ENCODE results near the gene INTS3. TPM values are rescaled to one million over a fixed set of nuclear protein-coding genes. Genes with fewer than 3 reads are reported as not detected.
A peak's percentile ranks its signal among the peaks of the same experiment; 100 is the strongest.

The INTS3 gene
- total and polyA plus RNA-seq, 9 of the 15 experiments (the other 6 are each of a cell fraction or from before 2014, with no cell fraction given): 6.3 to 24.1 (median 14.3) TPM

DNA sequence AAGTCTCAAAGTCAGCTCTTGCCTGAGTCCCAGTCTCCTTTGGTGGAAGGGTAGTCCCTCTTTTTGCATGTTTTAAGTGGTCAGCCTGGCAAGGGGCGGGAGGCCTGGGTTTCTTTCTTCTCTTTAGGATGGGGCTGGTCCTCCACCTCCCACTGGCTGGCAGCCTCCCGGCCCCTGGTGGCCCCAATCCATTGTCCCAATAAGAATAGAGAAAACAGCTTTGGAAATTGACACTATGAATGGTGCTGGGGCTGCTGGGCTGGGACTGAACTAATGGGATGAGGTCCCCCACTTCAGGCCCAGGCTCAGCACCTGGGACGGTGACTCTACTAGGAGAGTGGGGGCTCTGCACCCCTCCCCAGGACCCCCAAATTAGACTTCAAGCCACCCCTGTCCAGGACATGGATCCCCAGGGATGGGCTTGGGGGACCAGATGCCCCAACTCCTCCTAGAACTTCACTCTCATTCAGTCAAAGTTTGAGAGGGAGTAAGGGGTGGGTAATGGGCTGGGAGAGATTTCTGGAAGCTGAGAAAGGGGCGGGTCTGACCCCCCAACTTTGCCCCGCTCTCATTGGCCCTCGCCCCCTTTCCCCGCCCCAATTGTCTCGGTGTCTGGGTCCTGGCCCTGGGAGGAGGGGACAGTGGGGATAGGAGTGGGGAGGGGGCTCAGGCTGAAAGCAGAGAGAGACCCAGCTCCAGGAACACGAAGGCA is 65.6 kb downstream of the INTS3 start:
- H3K9me1 ChIP-seq (ENCODE audit: control insufficient read depth, insufficient read depth, low read length): no peaks in the 10 kb centered on the region
- no TSS peak for BruUV-seq (replicated peaks)
- H3K27me3 ChIP-seq (ENCODE audit: control insufficient read depth in 2 of 2, insufficient read depth in 2 of 2, low read length in 2 of 2): no peaks in the 10 kb centered on the region
- no peak overlapping the region for H2AFZ ChIP-seq (ENCODE audit: low read depth, low read length)
- peaks cover 7 to 55% of the 10 kb centered on the region in 2 experiments for H3K4me1 ChIP-seq (replicated peaks in 1 of 2; ENCODE audit: control insufficient read depth in 2 of 2, insufficient read depth in 2 of 2, low read length in 2 of 2)
- DNase-seq (ENCODE audit: extremely low read depth in 1 of 4, low spot score in 3 of 4): no peak
- no peak overlapping the region for H3K4me3 ChIP-seq
- H3K9me3 ChIP-seq (replicated peaks; ENCODE audit: control insufficient read depth, insufficient read depth, low read depth, low read length): no peaks in the 10 kb centered on the region
- H4K20me1 ChIP-seq (replicated peaks; ENCODE audit: control insufficient read depth, insufficient read depth, low read length): no peaks in the 10 kb centered on the region
- H3K9ac ChIP-seq (ENCODE audit: insufficient read depth in 1 of 2, low read depth in 2 of 2, low read length in 2 of 2): peak overlapping the region in 1 of 2 experiments; percentile 18; a peak in 1 of 4 replicates
- intact Hi-C loops (cut with micrococcal nuclease) (no loop called here), in situ Hi-C loops (cut with MboI) (no loop called here)
- no peak overlapping the region for H3K4me2 ChIP-seq (ENCODE audit: insufficient read depth, low read length)
- CTCF ChIA-PET (ENCODE audit: low intra/inter-chr PET ratio): no interaction called here
- no peak for ATAC-seq
- no peak for FAIRE-seq
- no peaks in the 10 kb centered on the region for H3K36me3 ChIP-seq (ENCODE audit: control insufficient read depth, insufficient read depth, low read length)
- POLR2A ChIA-PET: interaction anchor here (0.7 to 1.1 kb wide), 5 partner anchors 9 to 444 kb away, joined by 3 to 6 read pairs (median 4); partner anchors contain the start of gene CREB3L4
- H3K79me2 ChIP-seq (ENCODE audit: control insufficient read depth, insufficient read depth, low read length): no peaks in the 10 kb centered on the region
- H3K27ac ChIP-seq (ENCODE audit: extremely low read depth, low read depth, low read length): no peak overlapping the region
- WGBS (ENCODE audit: insufficient coverage, low coverage, missing lambda C conversion rate): 39% methylated on average over 4 of the region's 9 CpGs
- TF ChIP-seq, protein P1, sequence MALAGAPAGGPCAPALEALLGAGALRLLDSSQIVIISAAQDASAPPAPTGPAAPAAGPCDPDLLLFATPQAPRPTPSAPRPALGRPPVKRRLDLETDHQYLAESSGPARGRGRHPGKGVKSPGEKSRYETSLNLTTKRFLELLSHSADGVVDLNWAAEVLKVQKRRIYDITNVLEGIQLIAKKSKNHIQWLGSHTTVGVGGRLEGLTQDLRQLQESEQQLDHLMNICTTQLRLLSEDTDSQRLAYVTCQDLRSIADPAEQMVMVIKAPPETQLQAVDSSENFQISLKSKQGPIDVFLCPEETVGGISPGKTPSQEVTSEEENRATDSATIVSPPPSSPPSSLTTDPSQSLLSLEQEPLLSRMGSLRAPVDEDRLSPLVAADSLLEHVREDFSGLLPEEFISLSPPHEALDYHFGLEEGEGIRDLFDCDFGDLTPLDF (CRISPR knock-in tag; IDR thresholded peaks at IDR 0.05): no peak
- TF ChIP-seq, protein P2, sequence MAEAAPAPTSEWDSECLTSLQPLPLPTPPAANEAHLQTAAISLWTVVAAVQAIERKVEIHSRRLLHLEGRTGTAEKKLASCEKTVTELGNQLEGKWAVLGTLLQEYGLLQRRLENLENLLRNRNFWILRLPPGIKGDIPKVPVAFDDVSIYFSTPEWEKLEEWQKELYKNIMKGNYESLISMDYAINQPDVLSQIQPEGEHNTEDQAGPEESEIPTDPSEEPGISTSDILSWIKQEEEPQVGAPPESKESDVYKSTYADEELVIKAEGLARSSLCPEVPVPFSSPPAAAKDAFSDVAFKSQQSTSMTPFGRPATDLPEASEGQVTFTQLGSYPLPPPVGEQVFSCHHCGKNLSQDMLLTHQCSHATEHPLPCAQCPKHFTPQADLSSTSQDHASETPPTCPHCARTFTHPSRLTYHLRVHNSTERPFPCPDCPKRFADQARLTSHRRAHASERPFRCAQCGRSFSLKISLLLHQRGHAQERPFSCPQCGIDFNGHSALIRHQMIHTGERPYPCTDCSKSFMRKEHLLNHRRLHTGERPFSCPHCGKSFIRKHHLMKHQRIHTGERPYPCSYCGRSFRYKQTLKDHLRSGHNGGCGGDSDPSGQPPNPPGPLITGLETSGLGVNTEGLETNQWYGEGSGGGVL (CRISPR knock-in tag; IDR thresholded peaks at IDR 0.05): no peak
- TF ChIP-seq RCOR1 (IDR thresholded peaks at IDR 0.05; ENCODE audit: borderline replicate concordance in 1 of 2, low read depth in 2 of 2, low read length in 2 of 2) (no peak), RBM34 (IDR thresholded peaks at IDR 0.05; ENCODE audit: borderline replicate concordance, insufficient read depth, low read length) (no peak), LCOR (CRISPR knock-in tag; IDR thresholded peaks at IDR 0.05) (no peak), MCM5 (IDR thresholded peaks at IDR 0.05; ENCODE audit: low read depth) (no peak), HSF4 (CRISPR knock-in tag; IDR thresholded peaks at IDR 0.05; ENCODE audit: borderline replicate concordance) (no peak), ETS2 (tag; IDR thresholded peaks at IDR 0.05; ENCODE audit: borderline replicate concordance, poor library complexity, severe bottlenecking) (no peak), DPF2 (IDR thresholded peaks at IDR 0.05) (no peak), EWSR1 (IDR thresholded peaks at IDR 0.05; ENCODE audit: borderline replicate concordance, low read depth, partially characterized antibody) (no peak), ZNF79 (CRISPR knock-in tag; IDR thresholded peaks at IDR 0.05; ENCODE audit: low read depth) (no peak)
- TF ChIP-seq, protein P3, sequence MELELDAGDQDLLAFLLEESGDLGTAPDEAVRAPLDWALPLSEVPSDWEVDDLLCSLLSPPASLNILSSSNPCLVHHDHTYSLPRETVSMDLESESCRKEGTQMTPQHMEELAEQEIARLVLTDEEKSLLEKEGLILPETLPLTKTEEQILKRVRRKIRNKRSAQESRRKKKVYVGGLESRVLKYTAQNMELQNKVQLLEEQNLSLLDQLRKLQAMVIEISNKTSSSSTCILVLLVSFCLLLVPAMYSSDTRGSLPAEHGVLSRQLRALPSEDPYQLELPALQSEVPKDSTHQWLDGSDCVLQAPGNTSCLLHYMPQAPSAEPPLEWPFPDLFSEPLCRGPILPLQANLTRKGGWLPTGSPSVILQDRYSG (tag; conservative IDR thresholded peaks at IDR 0.05; ENCODE audit: low read depth): no peak
- TF ChIP-seq, protein P4, sequence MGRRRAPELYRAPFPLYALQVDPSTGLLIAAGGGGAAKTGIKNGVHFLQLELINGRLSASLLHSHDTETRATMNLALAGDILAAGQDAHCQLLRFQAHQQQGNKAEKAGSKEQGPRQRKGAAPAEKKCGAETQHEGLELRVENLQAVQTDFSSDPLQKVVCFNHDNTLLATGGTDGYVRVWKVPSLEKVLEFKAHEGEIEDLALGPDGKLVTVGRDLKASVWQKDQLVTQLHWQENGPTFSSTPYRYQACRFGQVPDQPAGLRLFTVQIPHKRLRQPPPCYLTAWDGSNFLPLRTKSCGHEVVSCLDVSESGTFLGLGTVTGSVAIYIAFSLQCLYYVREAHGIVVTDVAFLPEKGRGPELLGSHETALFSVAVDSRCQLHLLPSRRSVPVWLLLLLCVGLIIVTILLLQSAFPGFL (CRISPR knock-in tag; IDR thresholded peaks at IDR 0.05): no peak

All from K562 (cell line).